HG03571 (cell line): ENCODE measurements around the gene SPECC1.

Experiments
- ATAC-seq: cut with Tn5 transposase; IDR thresholded peaks from one replicate; pipeline ENCODE4 v1.9.1; 2021; ENCODE audit not compliant: unreplicated experiment

The SPECC1 gene

DNA sequence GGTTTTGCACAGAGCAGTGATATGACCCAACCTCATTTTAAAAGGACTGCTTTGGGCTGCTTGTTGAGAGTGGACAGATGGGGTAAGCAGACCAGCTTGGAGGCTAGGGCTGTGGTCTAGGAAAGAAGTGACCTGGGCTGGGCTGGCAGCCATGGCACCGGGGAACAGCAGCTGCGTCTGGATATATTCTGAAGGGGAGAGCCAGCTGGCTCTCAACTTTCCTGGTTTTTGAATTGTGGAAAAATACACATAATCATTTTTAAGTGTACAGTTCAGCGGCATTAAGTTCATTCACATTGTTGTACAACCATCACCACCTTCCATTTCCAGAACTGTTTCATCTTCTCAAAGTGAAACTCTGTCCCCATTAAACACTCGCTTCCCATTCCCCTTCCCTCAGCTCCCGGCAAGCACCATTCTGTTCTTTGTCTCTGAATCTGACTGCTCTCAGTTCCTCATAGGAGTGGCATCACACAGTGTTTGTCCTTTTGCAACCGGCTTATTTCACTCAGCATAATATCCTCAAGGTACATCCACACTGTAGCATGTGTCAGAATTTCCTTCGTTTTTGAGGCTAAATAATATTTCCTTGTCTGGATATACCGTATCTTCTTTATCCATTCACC is 113.2 kb downstream of the SPECC1 start:
- no peak for ATAC-seq

DNA sequence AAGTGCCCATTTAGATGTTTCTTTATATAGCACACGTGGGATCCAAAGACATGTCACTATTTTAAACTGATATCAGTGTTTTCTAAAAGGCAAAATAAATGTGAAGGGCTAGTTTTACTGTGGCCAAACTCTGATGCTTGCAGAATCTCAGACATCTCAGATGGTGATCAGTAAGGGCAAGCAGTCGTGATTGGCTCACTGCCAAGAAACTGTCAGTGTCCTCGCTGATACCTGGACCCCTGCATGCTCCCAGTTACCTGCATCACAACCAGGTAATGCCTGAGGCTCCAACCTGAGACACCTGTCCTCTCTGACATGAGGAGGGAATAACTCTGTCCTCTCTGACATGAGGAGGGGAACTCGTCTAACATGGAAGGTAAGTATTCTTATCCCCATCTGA is 114.0 kb downstream of the SPECC1 start:
- no peak for ATAC-seq

- ATAC-seq = no peak
Observed at GRCh38 chr17:20125724-20126123, 116.6 kb downstream of the SPECC1 start.

GRCh38 chr17:20127360-20128035 is 118.3 kb downstream of the SPECC1 start:
- ATAC-seq = no peak

DNA sequence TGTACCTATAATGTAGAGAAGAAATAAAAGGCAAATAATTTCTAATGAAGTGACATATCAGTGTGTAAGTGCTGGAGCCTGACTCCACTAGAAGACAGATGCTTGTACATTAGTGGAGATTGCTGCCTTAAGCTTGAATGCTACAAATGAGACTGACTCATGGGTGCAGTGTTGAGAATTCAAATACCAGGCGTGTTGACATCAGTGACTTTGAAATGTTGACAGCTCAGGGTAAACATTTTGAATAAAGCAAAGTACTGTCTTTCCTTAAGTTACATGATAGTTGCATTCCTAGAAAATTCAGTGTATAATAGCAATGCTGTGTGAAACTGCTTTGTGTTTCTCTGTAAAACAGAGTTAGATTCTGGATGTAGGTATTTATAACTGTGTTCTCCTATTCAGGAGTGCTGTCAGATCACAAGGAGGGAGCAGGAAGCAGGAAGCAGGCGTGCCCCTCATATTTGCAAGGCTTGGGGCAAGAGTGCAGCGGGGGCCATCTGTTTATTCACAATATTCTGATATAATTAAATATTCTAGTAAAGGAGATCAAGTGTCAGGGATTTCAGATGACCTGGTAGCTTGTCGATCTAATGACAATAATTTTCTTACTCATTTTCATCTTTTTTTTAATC is 119.0 kb downstream of the SPECC1 start:
- ATAC-seq = no peak

GRCh38 chr17:20133517-20133916 is 124.4 kb downstream of the SPECC1 start:
- ATAC-seq = no peak

DNA sequence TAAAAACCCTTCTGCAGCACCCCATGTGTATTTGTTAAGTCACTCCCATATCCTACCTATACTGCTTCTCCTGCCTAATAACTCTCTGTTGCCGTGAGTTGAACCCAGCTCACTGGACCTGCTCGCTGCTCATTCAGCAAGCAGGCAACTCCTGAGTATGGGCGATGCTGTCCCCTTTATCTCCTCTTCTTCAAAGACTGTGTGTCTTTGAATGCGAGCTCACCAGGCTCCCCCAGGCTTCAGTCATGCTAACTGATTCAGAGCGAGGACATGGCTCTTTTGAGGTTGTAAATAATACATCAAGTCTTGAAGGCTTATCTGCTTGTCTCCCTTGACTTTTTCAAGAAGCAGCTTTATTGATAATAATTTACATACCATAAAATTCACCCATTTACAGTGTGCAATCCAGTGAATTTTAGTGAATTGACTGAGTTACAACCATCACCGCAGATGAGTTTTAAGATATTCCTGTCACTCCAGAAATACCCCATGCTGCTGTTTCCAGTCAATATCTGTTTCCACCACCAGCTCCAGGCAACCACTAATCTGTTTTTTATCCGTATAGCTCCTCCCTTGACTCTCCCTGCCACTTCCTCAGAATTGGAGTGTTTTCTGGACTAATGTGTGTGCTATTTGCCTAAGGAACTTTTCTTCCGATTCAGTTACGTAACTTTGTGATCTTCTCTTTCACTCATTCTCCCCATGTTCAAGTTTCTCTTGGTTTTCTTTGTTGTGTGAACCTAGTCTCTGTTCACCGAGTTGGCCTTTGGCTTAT is 132.2 kb downstream of the SPECC1 start:
- no peak for ATAC-seq

- no peak for ATAC-seq
Observed at GRCh38 chr17:20142268-20142667, 133.1 kb downstream of the SPECC1 start.

DNA sequence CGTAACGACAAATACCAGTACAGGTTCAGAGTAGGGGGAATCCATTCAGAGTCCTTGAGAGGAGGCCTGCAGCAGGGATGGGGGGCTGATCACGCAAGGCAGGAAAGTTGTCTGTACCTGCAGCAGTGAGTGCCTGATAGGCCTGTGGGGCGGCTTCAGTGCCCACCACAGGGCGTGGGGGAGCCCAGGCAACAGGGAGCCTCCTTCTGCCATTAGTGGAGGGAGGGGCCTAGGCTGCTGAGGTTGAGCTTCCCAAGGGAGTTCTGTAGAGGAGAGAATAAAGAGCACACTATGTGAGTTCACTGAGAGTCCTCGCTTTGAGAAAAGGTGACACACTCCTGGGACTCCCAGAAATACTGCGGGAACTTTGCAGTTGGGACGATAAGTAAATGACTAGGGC is 134.6 kb downstream of the SPECC1 start:
- ATAC-seq = no peak

- ATAC-seq = no peak
Observed at GRCh38 chr17:20145567-20145966, 136.4 kb downstream of the SPECC1 start.

- ATAC-seq = no peak
Observed at GRCh38 chr17:20149251-20149650, 140.1 kb downstream of the SPECC1 start.

DNA sequence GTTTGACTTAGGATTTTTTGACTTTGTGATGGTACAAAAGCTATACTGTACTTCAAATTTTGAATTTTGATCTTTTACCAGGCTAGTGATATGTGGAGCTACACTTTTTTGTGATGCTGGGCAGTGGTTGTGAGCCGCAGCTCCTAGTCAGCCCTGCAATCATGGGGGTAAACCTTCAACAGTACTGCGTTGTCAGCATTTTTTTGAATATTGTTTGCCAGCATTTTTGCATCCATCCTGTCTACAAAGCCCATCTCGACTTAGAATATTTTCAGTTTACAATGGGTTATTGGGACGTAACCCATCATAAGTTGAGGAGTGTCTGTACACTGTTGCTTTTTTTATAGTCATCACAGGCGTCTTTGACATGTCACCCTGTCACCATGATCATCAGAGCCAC is 142.0 kb downstream of the SPECC1 start:
- no peak for ATAC-seq

- ATAC-seq = no peak
Observed at GRCh38 chr17:20153231-20153630, 144.1 kb downstream of the SPECC1 start.

DNA sequence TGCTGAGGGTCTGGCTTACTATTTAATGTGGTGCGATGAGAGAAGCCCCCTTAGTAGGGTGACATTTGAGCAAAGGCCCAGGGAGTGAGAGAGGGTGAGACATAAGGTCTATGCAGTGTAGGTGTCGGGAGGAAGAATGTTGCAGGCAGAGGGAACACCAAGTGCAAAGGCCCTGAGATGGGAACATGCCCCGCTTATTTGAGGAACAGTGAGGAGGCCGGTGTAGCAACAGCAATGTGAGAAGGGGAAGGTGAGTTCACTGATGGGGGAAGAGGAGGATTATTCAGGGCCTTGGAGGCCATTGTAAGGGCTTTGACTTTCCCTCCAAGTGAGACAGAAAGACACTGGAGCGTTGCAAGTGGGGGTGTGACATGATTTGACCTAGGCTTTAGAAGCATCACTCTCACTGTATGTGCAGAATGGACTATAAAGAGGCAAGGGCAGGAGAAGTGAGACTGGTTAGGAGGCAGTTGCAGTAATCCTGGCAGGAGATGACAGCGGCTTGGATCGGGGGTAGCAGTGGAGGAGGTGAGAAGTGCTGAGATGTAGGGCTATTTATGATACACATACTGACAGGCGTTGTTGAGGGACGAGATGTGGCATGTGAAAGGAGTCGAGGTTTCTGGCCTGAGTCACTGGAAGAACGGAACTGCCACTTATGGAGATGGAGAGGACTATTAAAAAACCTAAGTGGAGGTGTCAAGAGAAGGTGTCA is 145.3 kb downstream of the SPECC1 start:
- no peak for ATAC-seq

GRCh38 chr17:20155258-20156195 is 146.4 kb downstream of the SPECC1 start:
- ATAC-seq = peak; percentile 93

GRCh38 chr17:20156196-20157000 is 147.2 kb downstream of the SPECC1 start:
- ATAC-seq = peak; percentile 16

DNA sequence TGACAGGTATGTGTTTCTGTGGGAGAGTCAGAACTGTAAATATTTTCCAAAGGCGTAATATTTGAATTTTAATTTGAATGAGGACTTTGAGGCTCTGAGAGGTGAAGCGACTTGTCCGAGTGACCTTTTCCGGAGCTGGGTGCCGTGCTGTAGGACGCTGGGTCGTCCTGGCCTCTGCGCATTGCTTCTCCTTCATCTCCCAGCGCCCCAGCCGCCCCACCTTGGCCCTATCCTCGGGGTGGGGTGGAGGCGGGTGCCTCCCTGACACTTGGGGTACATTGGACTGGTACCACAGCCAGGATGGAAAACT is 147.8 kb downstream of the SPECC1 start:
- no peak for ATAC-seq

GRCh38 chr17:20158580-20158979 is 149.4 kb downstream of the SPECC1 start:
- ATAC-seq = no peak

DNA sequence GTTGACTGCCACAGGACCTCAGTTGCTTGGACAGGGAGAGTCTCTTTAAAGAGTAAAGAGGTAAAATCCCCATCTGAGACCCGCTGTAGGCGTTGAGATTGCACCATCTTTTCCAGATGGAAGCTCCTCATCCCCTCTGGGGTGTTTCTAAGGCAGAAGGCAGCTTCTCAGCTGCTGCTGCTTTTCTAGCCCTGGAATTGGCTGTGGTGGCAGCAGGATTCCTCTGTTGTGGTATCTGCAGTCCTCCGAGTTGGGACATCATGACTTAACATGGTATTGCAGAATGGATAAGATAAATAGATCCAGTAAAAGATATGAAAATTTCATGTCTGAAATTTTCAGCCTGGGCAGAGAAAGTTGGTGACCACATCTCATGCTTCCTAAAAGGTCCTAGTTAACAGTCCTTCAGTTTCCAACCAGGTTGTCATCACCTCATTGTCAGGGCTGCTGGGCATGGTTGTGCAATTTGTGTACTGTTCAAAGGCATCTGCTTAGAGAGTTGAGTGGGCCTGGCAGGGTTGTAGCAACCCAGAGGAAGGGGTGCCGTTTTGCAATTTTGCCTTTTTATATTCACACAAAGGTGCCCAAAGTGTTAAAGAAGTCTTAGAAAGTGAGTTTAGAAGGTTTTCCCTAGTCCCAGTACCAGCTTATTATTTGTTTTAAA is 150.4 kb downstream of the SPECC1 start:
- no peak for ATAC-seq
